ENCODE measurements around the gene FGD3.

Gene FGD3

GRCh38 chr9:93084471-93084881, 137.2 kb downstream of the FGD3 start:
- TF ChIP-seq CTCF (conservative IDR thresholded peaks at IDR 0.05; ENCODE audit: low read length): no peak
- no peak for DNase-seq (ENCODE audit: low read depth)
- no peak overlapping the region for H3K4me3 ChIP-seq (ENCODE audit: low read length)

- no peak for TF ChIP-seq CTCF (conservative IDR thresholded peaks at IDR 0.05; ENCODE audit: low read length)
- DNase-seq (ENCODE audit: low read depth): no peak
- no peak overlapping the region for H3K4me3 ChIP-seq (ENCODE audit: low read length)
Measured at GRCh38 chr9:93085676-93086075, 138.4 kb downstream of the FGD3 start.
